GM18502 (cell line): ENCODE data around the gene C3orf20.
"Not testable (repeated sequence)": the region's sequence is repeated elsewhere in the genome, so short reads cannot be mapped to it uniquely, and the experiment has no call there.

ENCODE experiments used
- ATAC-seq: cut with Tn5 transposase; IDR thresholded peaks from one replicate; pipeline ENCODE4 v1.9.1; 2021; ENCODE audit warnings: mild to moderate bottlenecking; ENCODE audit not compliant: unreplicated experiment, poor library complexity

C3orf20 gene

DNA sequence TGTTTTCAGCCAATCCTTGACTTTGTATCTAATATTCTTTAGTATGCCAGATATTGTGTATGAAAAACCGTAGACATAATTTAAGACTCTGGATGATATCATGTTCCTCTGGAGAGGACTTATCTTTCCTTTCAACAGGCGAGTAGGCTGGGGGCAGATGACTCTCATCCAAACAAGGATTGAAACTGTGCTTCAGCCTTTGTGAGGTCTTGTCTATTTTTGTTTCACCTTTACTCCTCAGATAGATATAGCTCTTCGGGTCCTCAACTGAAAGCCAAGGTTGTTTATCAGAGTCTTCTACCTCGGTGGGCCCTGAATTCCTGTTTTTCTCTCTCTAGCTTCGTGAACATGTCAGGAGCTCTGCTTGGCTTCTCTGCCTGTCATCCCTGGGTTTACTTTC is 66.0 kb downstream of the C3orf20 start:
- ATAC-seq = no peak

DNA sequence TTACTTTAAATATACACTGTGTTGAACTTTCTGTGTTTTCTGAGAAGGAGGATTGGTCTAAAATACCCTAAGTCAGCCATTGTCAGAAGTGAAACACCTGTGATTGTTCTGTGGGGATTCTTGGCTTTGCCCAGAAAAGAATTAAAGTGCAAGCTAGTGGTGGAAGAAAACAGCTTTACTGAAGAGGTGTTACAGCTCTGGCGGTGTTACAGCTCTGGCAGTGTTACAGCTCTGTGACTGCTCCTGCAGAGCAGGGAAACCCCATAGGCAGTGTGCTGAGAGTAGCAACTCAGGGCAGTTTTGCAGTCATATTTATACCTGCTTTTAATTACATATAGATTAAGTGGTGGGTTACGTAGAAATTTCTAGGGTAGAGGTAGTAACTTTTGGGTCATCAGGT is 66.6 kb downstream of the C3orf20 start:
- no peak for ATAC-seq

DNA sequence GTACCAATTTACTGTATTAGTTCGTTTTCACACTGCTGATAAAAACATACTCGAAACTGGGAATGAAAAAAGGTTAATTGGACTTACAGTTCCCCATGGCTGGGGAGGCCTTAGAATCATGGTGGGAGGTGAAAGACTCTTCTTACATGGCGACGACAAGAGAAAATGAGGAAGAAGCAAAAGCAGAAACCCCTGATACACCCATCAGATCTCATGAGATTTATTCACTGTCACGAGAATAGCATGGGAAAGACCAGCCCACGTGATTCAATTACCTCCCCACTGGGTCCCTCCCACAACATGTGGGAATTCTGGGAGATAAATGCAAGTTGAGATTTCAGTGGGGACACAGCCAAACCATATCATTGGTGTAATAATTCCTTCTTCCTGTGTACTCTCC is 69.6 kb downstream of the C3orf20 start:
- no peak for ATAC-seq

DNA sequence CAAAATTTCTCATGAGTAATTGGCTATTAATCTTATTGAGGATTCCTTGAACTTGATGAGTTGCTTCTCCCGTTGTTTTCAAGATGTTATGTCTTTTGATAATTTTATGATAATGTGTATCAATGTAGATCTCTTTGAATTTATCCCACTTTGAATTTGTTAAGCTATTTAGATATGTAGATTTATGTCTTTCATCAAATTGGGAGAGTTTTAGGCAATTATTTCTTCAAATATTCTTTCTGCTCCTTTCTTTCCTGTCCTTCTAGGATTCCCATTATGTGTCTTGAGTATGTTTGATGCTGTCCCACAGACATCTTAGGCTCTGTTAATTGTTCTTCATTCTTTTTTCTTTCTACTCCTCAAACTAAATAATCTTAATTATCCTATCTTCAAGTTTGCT is 75.7 kb downstream of the C3orf20 start:
- no peak for ATAC-seq

DNA sequence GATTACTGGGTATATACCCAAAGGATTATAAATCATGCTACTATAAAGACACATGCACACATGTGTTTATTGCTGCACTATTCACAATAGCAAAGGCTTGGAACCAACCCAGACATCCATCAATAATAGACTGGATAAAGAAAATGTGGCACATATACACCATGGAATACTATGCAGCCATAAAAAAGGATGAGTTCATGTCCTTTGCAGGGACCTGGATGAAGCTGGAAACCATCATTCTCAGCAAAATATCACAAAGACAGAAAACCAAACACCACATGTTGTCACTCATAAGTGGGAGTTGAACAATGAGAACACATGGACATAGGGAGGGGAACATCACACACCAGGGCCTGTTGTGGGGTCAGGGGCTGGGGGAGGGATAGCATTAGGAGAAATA is 78.0 kb downstream of the C3orf20 start:
- ATAC-seq = not testable (repeated sequence)

DNA sequence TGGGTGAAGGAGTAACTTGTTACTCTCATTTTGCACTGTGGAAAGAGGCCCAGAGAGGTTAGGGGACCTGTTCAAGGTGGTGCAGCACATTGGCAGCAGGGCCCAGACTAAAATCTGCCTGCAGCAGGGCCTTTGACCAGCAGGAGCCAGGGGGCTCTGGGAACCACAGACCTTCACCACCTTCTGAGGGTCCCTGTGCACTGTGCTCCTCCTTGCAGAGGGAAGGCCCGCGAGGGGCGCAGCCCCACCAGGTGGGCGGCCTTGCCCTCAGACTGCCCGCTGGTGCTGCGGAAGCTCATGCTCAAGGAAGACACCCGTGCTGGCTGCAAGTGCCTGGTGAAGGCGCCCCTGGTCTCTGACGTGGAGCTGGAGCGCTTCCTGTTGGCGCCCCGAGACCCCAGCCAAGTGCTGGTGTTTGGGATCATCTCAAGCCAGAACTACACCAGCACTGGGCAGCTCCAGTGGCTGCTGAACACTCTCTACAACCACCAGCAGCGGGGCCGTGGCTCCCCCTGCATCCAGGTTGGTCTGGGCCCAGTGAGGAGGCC is 82.3 kb downstream of the C3orf20 start:
- ATAC-seq = no peak

DNA sequence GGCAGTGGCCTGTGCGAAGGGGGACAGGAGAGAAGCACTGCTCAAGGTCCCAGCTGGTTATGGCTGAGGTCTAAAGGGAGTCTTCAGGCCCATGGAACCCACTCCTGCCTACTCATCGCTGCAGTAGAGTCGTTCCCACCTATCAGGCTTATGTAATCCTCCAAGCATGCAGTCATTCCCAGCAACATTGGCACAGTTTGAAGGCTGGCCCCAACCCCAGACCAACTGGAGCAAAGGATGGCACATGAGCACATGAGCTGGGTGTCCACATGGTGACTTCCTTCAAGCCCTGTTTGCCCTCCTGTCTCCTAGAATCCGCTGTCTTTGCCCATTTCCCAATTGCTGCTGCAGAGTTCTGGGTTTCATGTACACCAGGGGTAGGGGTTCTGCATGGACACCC is 83.4 kb downstream of the C3orf20 start:
- ATAC-seq = no peak

DNA sequence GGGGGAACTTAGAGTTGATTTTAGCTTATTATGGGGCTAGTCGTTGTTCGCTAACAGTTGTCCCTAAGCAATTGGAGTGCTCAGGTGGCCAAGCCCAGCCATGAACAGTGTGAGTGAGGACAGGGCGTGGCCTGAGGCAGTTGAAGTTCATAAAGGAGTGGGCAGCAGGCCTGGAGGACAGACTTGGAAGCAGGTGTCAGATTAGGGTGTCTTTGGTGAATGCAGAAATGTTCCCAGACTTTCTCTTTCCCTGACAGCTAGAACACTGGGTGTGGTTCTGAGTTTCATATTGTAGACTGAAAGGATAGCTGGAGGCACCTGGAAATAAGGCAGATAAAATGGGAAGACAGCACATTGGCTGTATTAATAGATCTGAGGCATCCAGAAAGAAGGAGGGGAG is 84.0 kb downstream of the C3orf20 start:
- no peak for ATAC-seq

DNA sequence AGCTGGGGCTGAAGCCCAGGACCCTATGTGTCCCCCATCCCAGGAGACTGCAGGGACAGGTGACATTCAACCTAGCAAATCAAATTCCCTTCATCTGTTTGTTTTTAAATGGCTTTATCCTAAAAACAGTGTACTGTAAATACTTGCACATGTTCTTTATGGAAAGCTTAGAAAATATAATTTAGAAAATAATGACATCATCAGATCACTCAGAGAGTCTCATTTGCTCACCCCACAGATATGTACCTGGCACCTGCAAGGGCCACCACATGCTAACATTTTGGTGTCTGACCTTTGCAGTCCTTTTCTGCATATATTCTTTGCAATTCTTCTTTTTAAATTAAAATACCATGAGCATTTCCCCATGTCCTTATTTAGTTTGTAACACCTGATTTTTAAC is 85.2 kb downstream of the C3orf20 start:
- ATAC-seq = no peak

DNA sequence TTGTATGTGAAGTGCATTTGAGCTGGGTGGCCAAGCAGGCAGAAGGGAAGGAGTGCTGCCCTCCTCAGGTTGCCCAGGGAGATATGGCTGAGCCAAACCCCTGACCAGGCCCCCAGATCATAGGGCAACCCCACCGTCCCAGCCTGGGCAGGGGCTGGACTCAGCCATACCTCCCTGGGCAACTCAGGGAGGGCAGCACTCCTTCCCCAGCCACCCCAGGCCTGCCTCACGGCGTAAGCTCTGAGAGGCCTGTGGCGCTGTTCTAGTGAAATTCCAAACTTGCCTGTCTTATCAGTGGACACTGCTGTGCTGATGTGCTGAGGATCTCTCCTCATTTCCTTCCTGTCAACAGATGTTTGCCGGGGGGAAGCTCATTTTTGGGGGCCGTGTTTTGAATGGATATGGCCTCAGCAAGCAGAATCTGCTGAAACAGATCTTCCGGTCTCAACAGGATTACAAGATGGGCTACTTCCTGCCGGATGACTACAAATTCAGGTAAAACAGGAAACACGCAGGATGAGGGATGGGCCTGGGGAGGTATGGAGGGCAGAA is 86.3 kb downstream of the C3orf20 start:
- no peak for ATAC-seq

DNA sequence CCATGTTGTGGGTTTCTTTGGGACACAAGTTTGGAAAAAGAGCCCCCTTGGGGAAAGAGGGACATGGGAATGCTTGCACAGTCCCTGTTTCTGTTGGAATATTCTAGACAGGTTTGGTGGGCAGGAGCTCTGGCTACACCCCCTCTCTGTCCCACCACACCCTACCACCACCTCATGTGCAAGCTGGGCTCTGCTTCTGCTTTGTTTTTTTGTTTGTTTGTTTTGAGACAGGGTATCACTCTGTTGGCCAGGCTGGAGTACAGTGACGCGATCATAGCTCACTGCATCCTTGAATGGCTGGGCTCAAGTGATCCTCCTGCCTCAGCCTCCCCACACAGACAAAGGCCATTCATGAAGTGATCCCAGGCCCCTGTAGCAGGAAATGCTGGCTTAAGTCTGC is 86.9 kb downstream of the C3orf20 start:
- no peak for ATAC-seq

DNA sequence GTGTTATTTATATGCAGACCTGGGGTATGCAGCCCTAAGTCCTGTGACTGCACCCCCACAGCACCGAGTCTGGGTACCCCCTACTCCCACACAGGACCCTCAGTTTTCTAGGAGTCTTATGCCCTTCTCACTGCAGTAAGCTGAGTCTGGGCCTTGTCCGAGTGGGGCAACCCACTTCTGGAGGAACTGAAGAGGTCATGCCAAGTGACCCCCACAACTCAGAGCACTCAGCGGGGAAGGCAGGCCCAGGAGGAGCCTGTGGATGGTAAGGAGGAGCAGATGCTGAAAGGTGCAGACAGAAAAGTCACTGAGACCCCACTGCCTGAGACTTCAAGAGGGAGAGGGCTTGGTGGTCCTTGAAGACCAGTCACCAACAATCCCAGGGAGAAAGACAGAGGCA is 87.8 kb downstream of the C3orf20 start:
- no peak for ATAC-seq

DNA sequence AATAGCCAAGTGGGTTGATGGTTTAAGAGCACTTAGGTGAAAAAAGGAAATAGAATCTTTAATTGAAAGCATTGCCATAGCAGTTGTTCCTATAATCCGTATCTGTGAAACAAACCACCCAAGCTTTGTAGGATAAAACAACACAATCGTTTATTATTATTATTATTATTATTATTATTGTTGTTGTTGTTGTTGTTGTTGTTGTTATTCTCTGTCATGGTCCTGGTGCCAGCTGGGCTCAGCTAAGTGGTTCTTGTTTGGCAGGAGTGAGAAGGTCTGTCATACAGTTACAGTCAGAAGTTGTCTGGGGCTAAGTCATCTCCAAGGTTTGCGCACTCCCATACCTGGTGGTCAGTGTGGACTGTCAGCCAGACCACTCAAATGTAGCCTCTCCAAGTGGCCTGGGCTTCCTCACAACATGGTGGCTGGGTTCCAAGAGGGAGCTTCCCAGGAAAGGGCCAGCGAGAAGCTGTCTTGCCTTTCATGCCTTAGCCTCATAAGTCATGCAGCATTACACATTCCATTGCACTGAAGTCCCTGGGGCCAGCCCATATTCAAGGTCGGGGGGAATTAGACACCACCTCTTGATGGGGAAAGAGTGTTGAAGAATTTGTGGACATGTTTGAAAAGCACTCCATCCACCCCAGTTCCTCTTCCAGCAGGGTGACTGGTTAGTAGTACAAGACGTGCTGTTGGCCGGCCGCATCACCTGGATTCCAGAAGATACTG is 89.6 kb downstream of the C3orf20 start:
- ATAC-seq = no peak

DNA sequence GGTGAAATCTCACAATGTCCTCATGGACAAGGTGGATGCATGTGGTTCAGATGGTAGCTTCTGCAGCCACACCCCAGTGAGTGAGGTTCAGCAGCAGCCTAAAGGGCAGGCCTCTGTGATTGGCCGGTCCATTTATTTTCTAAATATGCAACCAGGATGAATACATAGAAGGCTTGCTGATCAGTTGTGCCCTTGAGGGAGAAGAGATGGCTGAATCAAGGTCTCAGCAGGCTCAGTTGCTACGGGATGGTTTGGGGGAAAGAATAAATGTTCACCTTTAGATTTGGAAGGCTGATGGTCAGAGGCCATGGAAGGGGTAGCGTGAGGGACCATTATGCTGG is 90.1 kb downstream of the C3orf20 start:
- no peak for ATAC-seq

DNA sequence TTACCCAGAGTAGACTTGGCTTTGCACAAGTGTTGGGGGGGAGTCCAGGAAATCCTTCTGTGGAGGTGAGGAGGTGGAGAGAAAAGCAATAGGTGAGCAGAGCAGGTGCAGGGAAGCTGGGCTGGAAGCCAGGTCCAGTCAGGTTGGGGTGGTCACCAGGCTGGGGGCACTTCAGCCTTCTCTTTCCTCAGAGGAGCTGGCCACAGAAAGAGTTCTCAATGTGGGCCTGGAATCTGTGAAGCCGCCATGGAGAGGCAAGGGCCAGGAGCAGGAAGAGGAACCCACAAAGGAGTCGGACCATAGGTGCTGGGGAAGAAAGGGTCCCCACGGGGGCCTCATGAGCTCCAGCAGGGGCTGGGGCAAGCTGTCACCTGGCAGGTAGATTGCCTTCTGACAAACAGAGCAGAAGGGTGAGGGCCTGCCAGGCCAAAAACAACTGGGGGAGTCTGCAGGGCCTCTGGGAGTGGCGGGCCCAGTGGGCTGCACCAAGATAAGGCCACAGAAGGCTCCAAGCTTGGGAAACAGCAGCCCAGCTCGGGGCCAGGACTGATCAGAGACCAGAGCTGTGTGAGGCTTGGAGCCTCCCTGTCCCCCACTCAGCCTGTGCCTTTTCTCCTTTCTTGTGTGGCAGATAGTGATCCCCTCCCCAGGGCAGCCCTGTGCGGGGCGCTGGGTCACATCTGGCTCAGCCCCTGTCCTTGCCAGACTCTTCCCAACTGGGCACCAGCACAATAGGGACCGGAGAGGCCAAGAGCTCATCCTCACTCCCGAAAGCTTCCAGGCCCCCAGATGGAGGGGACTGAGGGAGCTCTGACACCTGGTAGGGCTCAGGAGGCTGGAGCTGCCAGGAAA is 90.9 kb downstream of the C3orf20 start:
- ATAC-seq = no peak

DNA sequence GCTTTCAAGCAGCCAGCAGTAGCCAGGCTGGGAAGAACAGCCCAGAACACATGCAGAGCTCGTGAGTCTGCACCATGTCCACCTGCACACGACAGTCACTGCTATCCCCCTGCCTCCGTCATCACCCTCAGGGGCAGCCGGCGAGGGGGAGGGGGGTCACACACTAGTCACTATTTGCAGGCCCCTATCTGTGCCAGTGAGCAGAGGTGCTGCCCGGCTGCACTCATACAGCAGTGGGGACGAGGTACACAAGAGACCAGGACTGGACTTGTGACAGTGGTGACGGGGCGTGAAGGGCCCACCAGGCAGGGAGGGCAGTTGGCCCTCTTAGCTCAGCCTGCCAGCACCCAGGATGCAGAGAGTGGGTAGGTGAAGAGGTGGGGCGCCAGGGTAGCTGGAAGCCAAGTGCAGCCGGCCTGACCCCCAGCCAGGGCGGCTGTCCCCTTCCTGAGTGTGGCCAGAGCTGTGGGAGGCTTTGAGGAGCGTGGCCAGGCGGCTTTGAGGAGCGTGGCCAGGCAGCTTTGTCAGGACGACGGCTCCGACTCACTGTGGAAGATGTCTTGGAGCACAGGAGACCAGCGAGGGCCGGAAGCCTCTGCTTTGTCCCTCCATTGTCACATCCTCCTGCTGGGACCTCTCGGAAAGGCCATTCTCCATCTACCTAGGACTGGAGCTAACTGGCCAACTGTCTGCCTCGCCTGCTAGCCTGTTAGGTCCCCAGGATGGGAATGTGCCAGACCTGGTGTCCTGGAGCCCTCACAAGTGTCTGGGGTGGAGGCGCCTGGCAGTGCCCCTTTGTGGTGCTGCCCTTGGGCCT is 91.7 kb downstream of the C3orf20 start:
- no peak for ATAC-seq

DNA sequence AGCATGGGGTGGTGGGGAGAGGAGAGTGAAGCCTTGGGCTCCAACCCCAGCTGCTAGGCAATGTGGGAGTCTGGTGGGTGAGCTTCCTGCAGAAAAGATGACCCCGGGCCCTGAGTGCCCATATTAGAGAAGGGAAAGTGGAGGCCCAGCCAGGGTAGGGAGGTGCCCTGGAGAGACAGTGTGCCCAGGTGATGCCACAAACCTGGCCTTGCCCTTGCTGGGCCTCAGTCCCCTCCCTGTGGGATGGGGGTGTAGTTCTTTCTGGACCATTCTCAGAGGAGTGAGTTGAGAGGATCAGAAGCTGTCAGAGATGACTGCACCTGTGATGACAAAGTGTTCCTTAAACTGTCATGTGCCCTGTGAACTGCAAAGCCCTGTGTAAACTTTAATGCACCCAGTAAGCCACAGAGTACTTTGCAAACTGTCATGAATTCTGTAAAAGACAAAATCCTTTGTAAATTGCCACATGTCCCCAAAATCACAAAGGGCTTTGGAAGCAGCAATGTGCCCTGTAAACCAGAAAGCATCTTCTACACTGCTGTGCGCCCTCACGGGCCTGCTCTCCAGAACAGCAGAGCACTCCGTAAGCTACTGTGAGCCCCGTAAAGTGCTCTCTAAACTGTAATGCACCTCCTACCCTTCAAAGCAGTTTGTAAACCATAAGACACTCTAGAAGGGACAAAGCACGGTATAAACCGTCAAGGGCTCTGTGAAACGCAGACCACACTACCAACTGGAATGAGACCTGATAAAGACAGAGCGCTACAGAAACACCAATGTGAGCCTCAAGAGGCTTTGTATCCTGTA is 92.5 kb downstream of the C3orf20 start:
- ATAC-seq = no peak

DNA sequence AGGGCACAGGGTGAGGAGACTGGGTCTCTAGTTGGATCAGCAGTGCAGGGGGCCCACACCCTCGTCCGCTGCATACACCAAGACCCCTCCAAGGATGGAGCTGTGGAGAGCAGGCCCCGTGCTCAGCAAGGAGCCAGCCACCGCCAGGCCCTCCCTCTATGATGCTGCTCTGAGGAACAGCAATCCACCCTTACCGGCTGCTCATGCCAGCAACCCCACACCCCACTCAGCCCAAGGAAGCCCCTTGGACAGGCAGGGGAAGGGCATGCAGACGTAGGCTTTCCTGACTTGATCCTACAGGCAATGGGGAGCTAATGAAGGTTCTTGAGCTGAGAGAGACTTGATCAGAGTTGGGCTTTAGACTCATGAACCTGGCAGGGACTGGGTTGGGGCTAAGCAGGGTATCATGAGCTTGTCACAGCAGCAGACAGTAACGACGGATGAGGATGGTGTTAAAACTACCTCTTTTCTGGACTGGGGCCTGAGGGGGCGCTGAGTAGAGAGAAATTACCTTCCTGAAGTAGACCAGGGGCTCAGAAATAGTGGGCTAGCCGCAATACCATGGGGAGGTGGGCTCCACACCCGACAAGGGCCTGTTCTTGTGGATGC is 93.3 kb downstream of the C3orf20 start:
- no peak for ATAC-seq

DNA sequence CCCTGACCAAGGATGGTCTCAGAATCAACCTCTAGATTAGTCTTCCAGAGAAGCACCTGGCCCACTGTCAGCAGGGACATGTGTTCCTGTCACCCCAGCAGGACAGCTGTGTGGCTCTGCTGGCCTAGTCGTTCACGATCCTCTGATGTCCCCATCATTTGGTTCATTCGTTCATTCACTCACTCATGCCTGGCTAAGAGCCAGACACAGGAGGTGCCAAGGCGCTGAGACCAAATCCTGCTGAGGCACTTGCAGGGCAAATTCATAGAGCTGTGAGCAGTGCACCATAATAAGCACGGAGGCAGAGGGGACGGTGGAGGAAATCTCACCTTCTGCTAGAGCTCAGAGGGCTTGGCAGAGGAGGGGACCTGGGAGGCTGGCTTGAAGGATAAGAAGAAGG is 93.9 kb downstream of the C3orf20 start:
- ATAC-seq = no peak
